Ammon's horn (tissue), 1 donor: ENCODE results near the gene TMEM60.
"Not testable (repeated sequence)": the region's sequence is repeated elsewhere in the genome, so short reads cannot be mapped to it uniquely, and the experiment has no call there.

Experiments used
- DNase-seq: peaks from one replicate; pipeline ENCODE4 v3.0.0-alpha.2; 2016; ENCODE audit warnings: low spot score

The TMEM60 gene, protein sequence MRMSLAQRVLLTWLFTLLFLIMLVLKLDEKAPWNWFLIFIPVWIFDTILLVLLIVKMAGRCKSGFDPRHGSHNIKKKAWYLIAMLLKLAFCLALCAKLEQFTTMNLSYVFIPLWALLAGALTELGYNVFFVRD

DNA sequence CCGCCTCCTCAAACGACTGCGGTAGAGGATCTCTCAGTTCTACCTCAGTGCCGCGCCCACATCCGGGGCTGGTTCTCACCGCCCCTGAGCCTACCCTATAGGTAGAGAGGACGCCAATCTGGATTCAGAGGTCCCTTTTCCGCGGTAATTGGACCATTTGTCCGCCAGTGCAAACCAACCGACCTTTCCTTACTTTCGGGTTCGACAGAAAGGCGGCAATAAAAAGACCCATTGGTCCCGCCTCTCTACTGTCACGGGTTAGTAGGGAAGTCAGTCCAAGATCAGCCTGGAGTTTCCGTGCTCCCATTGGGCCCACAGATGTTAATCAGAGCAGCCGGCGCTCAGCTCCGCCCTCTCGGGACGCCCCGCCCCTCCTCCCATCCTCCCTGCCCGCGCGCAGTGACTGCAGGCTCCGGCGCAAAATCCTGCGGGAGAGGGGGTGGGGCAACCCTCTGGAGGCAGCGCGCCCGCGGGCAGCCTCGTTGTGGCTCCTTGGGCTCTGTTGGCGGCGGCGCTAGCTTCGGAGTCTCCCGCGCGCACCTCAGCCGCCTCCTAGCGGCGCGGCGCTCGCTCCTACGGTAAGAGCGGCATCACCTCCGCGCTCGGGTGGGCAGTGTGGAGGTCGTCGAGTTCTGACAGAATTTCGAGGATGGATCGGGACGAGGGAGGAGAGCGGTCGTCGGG lies at the start of gene TMEM60, which contains the start of gene PHTF2:
TMEM60 (minus strand) TSS at position 41 of the 684 bp plus-strand sequence. CDS start 4,061 bp downstream, outside the sequence.
PHTF2 (plus strand) TSS at position 380 of the 684 bp plus-strand sequence.
- DNase-seq, result peak; percentile 100

DNA sequence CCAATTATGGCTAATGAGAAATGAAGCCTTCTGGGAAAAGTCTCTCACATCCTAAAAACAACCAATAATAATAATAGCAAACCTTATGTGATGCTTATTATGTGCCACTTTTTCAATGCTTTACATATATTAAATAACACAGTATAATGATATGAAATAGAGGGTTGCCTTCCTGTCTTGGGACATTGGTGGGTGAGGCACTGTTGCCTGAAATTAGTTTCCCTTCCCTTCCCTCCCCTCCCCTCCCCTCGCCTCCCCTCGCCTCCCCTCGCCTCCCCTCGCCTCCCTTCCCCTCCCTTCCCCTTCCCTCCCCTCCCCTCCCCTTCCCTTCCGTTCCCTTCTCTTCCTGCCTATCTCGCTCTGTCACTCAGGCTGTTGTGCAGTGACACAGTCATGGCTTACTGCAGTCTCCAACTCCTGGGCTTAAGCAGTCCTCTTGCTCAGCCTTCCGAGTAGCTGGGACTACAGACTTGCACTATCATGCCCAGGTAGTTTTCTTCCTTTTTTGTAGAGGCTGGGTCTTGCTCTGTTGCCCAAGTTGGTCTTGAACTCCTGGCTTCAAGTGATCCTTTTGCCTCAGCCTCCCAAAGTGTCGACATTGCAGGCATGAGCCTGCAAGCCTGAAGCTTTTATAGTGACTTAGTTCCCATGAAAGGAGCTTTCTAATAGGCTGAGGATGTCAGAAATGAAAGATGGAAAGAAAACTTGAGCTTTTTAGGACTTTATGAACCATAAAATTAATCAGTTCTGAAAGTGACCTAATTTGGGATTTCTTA lies 48.3 kb upstream of the TMEM60 start:
- no peak for DNase-seq

GRCh38 chr7:77843194-77843593 lies 45.0 kb upstream of the TMEM60 start:
- no peak for DNase-seq

GRCh38 chr7:77839919-77840318 lies 41.7 kb upstream of the TMEM60 start:
- DNase-seq, result no peak

DNA sequence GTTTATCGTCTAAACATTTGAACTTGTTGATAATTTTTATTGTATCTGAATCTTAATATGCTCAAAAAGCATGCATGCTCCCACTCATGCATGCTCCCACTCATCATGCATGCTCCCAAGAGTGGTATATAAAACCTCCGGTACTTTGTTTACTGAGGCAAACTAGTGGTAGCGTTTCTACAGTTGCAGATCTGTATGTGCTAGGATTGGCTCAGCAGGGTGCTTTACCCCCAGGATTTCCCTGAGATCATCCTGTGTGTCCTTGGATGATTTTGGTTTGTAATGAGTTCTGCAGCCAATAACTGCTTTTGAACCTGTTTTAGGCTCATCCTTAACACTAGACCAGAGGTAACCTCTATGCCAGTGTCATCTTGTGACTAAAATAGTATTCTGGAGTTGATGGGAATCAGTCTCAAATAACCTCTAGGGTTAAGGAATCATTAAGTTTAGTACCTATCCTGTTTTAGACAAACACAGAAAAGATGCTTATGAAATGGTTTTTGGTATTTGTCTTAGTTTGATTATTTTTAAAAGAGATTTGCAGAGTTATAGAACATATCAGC lies 40.8 kb upstream of the TMEM60 start:
- DNase-seq, result no peak

DNA sequence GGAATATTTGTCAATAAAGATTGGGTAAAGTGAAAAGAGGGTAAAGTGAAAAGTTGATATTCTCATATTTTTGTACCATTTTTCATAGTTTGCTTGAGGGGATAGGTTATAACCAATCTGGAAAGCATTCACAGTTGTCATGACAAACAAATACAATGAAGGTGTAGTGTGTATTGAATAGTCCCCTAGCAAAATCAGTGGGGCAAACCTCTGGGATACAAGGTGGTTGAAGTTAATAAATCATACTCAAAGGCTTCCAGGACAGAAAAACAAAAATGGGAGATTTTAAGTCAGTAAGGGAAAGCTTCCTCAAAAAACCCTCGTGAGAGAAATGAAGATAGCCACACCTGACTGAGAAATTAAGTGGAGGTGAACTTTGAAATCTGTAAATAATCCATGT lies 39.7 kb upstream of the TMEM60 start:
- no peak for DNase-seq

GRCh38 chr7:77837275-77837674 lies 39.0 kb upstream of the TMEM60 start:
- DNase-seq, result no peak

GRCh38 chr7:77836425-77836824 lies 38.2 kb upstream of the TMEM60 start:
- not testable (repeated sequence) for DNase-seq

GRCh38 chr7:77833136-77833535 lies 34.9 kb upstream of the TMEM60 start:
- DNase-seq, result no peak

DNA sequence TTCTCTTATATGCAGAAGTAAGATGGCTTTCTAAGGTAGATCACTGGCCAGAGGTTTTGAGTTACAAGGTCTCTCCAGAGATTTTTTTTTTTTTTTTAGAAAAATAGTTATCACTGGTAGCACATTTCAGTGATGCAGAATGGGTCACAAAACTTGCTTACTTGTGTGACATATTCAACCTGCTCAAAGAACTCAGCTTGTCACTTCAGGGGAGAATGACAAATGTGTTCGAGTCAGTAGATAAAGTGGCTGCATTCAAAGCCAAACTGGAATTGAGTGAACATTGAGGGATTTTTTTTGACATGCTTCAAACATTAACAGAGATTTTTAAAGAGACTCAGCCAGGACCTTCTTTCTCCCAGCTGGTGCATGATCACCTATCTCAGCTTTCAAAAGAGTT lies 33.7 kb upstream of the TMEM60 start:
- no peak for DNase-seq

DNA sequence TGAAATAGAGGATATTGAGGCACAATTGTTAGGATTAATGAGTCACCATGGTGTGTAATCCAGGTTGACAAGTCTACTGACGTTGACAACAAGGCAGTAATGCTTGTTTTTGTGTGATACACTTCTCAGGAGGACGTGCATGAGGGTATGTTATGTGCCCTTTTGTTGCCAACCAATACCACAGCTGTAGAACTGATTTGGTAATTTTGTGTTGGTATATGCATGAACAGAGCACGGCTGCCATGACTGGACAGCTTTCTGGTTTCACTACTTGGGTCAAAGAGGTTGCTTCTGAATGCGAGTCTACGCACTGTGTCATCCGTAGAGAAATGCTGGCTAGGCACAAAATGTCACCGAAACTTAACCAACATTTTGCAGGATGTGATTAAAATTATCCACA lies 33.2 kb upstream of the TMEM60 start:
- DNase-seq, result no peak

GRCh38 chr7:77830649-77831355 lies 32.6 kb upstream of the TMEM60 start:
- DNase-seq, result no peak

- no peak for DNase-seq
Observed at GRCh38 chr7:77827999-77828398, 29.8 kb upstream of the TMEM60 start.

- DNase-seq, result no peak
Observed at GRCh38 chr7:77826300-77826699, 28.1 kb upstream of the TMEM60 start.

DNA sequence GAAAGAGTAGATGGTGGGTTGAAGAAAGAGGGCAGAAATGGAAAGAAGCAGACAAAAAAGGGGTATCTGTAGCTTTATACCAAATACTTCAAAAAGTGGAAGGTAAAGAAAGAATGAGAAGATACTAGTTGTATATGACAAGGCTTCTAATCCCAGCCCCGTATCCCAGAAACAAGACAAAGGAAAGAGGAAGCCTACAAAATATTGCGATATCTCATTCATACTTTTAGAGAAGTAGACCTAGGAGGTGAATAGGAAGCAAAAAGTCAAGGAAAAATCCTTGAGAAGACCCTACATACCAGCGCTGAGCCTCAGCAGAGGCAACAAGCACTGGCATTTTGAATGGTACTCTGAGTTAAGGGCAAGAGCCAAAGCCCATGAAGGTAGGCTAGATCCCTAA lies 26.9 kb upstream of the TMEM60 start:
- no peak for DNase-seq

- no peak for DNase-seq
Observed at GRCh38 chr7:77824636-77825035, 26.4 kb upstream of the TMEM60 start.

DNA sequence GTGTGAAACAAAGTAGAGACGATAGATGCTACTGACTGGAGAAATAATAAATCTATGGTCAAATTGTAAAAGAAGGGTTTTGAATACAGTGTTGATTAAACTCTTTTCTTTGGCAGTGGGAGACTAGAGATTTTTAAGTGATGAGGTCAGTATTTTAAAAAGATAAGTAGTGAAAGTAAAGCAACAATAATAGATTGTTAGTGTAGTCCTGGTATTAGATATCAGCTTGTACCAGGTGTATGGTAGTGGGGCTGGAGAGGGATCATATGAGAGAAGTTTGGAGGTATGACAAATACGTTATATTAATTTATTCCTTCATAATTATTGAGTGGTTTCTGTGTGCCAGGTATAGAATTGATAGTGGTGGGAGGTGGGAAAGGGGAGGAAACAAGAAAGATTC lies 25.6 kb upstream of the TMEM60 start:
- no peak for DNase-seq

GRCh38 chr7:77822269-77822668 lies 24.0 kb upstream of the TMEM60 start:
- DNase-seq, result no peak

GRCh38 chr7:77820967-77821366 lies 22.7 kb upstream of the TMEM60 start:
- no peak for DNase-seq

DNA sequence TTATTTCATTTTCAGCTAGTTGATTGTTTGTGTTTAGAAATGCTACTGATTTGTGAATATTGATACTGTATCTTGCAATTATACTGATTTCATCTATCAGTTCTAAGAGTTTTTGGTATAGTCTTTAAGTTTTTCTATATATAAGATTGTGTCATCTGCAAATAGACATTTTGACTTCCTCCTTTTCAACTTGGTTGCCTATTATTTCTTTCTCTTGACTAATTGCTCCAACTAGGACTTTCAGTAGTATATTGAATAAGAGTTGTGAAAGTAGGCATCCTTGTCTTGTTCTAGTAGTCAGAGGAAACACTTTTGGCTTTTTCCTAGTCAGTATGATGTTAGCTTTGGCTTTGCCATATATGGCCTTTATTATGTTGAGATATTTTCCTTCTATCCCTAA lies 20.8 kb upstream of the TMEM60 start:
- DNase-seq, result no peak

DNA sequence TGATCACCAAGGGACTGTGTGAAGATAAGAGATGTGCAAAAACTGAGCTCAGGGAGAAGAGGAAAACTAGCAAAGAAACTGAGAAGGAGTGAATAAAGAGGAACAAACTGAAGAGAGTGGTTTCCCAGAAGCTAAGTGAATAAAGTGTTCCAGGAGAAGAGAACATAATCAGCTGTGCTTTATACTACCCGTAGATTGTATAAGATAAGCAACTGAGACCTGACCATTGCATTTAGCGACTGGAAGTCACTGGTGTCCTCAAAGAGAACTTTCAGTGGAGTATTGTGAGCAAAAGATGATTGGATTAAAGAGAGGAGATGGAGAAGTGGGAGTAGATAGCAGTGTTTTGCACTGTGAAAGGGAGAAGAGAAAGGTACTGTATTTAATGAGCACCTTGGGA lies 14.9 kb upstream of the TMEM60 start:
- no peak for DNase-seq

DNA sequence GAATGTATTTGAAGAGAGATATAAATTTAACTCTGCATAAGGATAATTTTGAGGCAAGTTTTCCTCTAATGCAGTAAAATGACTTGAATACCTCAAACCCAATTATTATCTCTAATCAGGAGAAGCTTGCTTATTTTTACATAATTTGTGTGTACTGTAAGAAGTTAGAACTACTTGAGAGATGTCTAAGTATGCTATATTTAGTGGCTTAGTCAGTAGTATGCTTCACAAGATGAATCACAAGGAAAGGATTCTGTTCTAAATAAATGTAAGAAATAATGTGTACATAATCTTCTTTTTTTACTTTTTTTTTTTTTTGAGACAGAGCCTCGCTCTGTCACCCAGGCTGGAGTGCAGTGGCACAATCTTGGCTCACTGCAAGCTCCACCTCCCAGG lies 14.1 kb upstream of the TMEM60 start:
- DNase-seq, result no peak
